ENCODE measurements around the gene PRDM13. TPM values are rescaled to one million over a fixed set of nuclear protein-coding genes. Genes with fewer than 3 reads are reported as not detected.

The PRDM13 gene
- polyA plus RNA-seq, 1 donor (not counting 4 experiments of a cell fraction or from before 2014, with no cell fraction given), result not detected

DNA sequence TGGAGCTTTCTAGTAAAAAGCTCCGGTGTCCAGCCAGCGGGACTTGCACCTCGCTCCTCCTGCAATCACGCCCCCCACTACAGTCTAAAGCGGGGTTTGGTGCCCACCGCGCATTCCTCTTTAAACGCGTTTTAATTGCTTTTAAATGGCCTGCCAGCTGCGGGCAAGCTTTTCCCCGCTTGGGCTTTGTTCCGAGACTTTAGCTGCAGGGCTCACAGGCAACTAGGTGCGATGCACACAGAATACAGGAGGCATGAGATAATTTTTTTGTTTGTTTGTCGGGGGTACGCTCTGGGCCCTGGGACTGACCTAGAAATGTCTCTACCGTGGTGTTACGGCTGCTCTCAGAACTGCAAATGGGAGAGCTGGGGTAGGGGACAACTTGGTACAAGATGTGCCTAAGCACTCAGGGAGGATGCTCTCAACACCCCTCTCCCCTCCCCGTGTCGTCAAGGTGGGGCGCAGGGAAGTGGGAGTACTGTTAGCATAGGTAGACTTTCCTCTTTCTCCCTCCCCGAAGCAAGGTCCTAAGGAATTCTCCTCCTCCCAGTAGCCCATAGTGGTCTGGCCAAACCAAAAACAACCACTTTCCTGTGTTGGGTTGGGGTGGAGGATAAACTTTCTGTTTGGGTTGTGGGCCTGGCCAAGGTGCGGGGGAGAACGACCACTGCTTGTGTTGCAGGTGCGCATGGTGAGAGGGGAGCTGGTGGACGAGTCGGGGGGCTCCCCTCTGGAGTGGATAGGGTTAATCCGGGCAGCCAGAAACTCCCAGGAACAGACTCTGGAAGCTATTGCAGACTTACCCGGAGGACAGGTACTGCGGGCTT lies 1.6 kb downstream of the PRDM13 start:
- dilution Hi-C loops (cut with MboI; ENCODE audit: extremely low pct_ligation_motif_present, low sequenced_read_pairs), result no loop called here
- FAIRE-seq (no peak), DNase-seq (ENCODE audit: low read depth, low spot score) (no peak)
- Histone ChIP-seq H3K4me2 (ENCODE audit: control insufficient read depth, extremely low read depth, insufficient read depth, low read depth, low read length) (no peak overlapping the region), H3K9me1 (ENCODE audit: control insufficient read depth, extremely low read depth, insufficient read depth, low read length) (no peaks in the 10 kb centered on the region), H3K9ac (ENCODE audit: control insufficient read depth, extremely low read depth, insufficient read depth, low read length) (no peak overlapping the region), H4K20me1 (ENCODE audit: control insufficient read depth, extremely low read depth, insufficient read depth, low read length) (peaks cover 4% of the 10 kb centered on the region), H3K9me3 (ENCODE audit: control insufficient read depth, low read depth, low read length) (no peaks in the 10 kb centered on the region), H3K27ac (ENCODE audit: control insufficient read depth, insufficient read depth, low read length) (no peak overlapping the region), H3K27me3 (ENCODE audit: control insufficient read depth, extremely low read depth, insufficient read depth, low read length) (peaks cover 99% of the 10 kb centered on the region), H3K4me1 (ENCODE audit: control insufficient read depth, extremely low read depth, insufficient read depth, low read length) (peaks cover 5% of the 10 kb centered on the region), H2AFZ (ENCODE audit: control insufficient read depth, low read length) (no peak overlapping the region), H3K4me3 (ENCODE audit: control insufficient read depth in 2 of 3, extremely low read depth in 1 of 3, insufficient read depth in 2 of 3, low read depth in 1 of 3, low read length in 3 of 3) (no peak overlapping the region), H3K79me2 (ENCODE audit: control insufficient read depth, insufficient read depth, low read length) (no peaks in the 10 kb centered on the region), H3K36me3 (ENCODE audit: control insufficient read depth in 2 of 2, extremely low read depth in 1 of 2, insufficient read depth in 2 of 2, low read length in 2 of 2) (no peaks in the 10 kb centered on the region)
- TF ChIP-seq, protein P1, sequence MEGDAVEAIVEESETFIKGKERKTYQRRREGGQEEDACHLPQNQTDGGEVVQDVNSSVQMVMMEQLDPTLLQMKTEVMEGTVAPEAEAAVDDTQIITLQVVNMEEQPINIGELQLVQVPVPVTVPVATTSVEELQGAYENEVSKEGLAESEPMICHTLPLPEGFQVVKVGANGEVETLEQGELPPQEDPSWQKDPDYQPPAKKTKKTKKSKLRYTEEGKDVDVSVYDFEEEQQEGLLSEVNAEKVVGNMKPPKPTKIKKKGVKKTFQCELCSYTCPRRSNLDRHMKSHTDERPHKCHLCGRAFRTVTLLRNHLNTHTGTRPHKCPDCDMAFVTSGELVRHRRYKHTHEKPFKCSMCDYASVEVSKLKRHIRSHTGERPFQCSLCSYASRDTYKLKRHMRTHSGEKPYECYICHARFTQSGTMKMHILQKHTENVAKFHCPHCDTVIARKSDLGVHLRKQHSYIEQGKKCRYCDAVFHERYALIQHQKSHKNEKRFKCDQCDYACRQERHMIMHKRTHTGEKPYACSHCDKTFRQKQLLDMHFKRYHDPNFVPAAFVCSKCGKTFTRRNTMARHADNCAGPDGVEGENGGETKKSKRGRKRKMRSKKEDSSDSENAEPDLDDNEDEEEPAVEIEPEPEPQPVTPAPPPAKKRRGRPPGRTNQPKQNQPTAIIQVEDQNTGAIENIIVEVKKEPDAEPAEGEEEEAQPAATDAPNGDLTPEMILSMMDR (optimal IDR thresholded peaks at IDR 0.05 in 1 of 3, IDR thresholded peaks at IDR 0.05 in 1 of 3, conservative IDR thresholded peaks at IDR 0.05 in 1 of 3; ENCODE audit: extremely low read depth in 1 of 3, insufficient read depth in 2 of 3, low read length in 3 of 3), result no peak
- TF ChIP-seq EZH2 (IDR thresholded peaks at IDR 0.05; ENCODE audit: low read length), result peak; percentile 78

DNA sequence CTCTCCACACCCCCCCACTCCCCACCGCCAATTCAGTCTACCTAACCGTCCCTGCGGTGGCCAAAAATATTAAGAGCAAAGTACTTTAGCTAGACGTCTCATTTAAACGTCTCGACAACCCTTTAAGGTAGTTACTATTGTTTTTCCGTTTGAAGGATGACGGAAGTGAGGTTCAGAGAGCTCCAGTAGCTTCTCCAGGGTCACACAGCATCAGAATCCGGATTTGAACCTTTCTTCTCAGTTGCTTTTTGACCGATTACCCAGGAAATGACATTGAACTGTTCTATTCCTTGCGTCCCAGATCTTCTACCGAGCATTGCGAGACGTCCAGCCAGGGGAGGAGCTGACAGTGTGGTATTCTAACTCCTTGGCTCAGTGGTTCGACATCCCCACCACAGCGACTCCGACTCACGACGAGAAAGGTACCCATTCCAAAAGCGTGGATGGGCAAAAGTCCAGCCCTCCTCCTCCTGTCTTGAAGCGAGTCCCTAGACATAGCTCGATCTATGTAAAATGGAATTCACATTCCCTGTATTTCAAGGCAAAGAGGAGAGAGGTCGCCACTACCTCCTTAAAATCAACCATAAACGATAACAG lies 2.4 kb downstream of the PRDM13 start:
- H3K4me2 ChIP-seq (ENCODE audit: control insufficient read depth, extremely low read depth, insufficient read depth, low read depth, low read length), result no peak overlapping the region
- dilution Hi-C loops (cut with MboI; ENCODE audit: extremely low pct_ligation_motif_present, low sequenced_read_pairs), result no loop called here
- H4K20me1 ChIP-seq (ENCODE audit: control insufficient read depth, extremely low read depth, insufficient read depth, low read length), result peaks cover 4% of the 10 kb centered on the region
- no peak overlapping the region for H3K4me3 ChIP-seq (ENCODE audit: control insufficient read depth in 2 of 3, extremely low read depth in 1 of 3, insufficient read depth in 2 of 3, low read depth in 1 of 3, low read length in 3 of 3)
- H3K4me1 ChIP-seq (ENCODE audit: control insufficient read depth, extremely low read depth, insufficient read depth, low read length), result peaks cover 2% of the 10 kb centered on the region
- no peaks in the 10 kb centered on the region for H3K36me3 ChIP-seq (ENCODE audit: control insufficient read depth in 2 of 2, extremely low read depth in 1 of 2, insufficient read depth in 2 of 2, low read length in 2 of 2)
- H3K9me1 ChIP-seq (ENCODE audit: control insufficient read depth, extremely low read depth, insufficient read depth, low read length), result no peaks in the 10 kb centered on the region
- TF ChIP-seq EZH2 (IDR thresholded peaks at IDR 0.05; ENCODE audit: low read length), result peak; percentile 51
- TF ChIP-seq, protein P1 (optimal IDR thresholded peaks at IDR 0.05 in 1 of 3, IDR thresholded peaks at IDR 0.05 in 1 of 3, conservative IDR thresholded peaks at IDR 0.05 in 1 of 3; ENCODE audit: extremely low read depth in 1 of 3, insufficient read depth in 2 of 3, low read length in 3 of 3), result no peak
- no peak overlapping the region for H3K9ac ChIP-seq (ENCODE audit: control insufficient read depth, extremely low read depth, insufficient read depth, low read length)
- DNase-seq (ENCODE audit: low read depth, low spot score) (no peak), FAIRE-seq (no peak)
- H2AFZ ChIP-seq (ENCODE audit: control insufficient read depth, low read length), result no peak overlapping the region
- peaks cover 99% of the 10 kb centered on the region for H3K27me3 ChIP-seq (ENCODE audit: control insufficient read depth, extremely low read depth, insufficient read depth, low read length)
- no peaks in the 10 kb centered on the region for H3K79me2 ChIP-seq (ENCODE audit: control insufficient read depth, insufficient read depth, low read length)
- no peaks in the 10 kb centered on the region for H3K9me3 ChIP-seq (ENCODE audit: control insufficient read depth, low read depth, low read length)
- no peak overlapping the region for H3K27ac ChIP-seq (ENCODE audit: control insufficient read depth, insufficient read depth, low read length)
